ENCODE results near the gene ADIRF. TPM values are rescaled to one million over a fixed set of nuclear protein-coding genes. Genes with fewer than 3 reads are reported as not detected.
"Not testable (repeated sequence)": the region's sequence is repeated elsewhere in the genome, so short reads cannot be mapped to it uniquely, and the experiment has no call there.

Gene ADIRF
- total RNA-seq, 1 donor from 2014 or later = 882 TPM

DNA sequence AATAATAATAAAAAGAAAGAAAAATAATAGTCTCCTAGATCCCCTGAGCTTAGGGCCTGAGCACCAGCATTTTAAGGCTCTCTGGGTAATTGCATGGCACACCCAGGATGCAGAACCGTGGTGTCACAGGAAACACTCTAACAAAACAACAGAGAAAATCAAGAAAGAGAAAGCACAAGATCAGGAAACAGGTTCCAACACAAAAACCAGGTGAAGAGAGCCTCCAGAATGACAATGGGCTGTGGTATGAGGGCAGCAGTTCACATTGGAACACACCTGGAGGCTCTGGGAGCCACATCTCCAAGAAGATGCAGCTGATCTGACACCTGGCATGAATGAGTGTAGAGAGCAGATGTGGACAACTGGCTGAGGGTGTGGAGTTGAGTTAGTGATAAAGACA lies 17.9 kb upstream of the ADIRF start:
- DNase-seq (ENCODE audit: low spot score in 2 of 2) = peak in 1 of 2 donors; percentile 11
- Histone ChIP-seq H3K27ac (peak overlapping the region in 1 of 2 donors; percentile 95), H3K4me3 (no peak overlapping the region), H3K9me3 (no peaks in the 10 kb centered on the region), H3K27me3 (no peaks in the 10 kb centered on the region), H3K36me3 (no peaks in the 10 kb centered on the region), H3K4me1 (peaks cover 22 to 43% of the 10 kb centered on the region in 2 donors)
- TF ChIP-seq, protein P1, sequence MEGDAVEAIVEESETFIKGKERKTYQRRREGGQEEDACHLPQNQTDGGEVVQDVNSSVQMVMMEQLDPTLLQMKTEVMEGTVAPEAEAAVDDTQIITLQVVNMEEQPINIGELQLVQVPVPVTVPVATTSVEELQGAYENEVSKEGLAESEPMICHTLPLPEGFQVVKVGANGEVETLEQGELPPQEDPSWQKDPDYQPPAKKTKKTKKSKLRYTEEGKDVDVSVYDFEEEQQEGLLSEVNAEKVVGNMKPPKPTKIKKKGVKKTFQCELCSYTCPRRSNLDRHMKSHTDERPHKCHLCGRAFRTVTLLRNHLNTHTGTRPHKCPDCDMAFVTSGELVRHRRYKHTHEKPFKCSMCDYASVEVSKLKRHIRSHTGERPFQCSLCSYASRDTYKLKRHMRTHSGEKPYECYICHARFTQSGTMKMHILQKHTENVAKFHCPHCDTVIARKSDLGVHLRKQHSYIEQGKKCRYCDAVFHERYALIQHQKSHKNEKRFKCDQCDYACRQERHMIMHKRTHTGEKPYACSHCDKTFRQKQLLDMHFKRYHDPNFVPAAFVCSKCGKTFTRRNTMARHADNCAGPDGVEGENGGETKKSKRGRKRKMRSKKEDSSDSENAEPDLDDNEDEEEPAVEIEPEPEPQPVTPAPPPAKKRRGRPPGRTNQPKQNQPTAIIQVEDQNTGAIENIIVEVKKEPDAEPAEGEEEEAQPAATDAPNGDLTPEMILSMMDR (IDR thresholded peaks at IDR 0.05) = no peak
- intact Hi-C loops (cut with DNase I) = loop anchor here (10.0 kb wide), 1 partner anchor 426 kb away; the partner anchor contains the start of gene WAPL

DNA sequence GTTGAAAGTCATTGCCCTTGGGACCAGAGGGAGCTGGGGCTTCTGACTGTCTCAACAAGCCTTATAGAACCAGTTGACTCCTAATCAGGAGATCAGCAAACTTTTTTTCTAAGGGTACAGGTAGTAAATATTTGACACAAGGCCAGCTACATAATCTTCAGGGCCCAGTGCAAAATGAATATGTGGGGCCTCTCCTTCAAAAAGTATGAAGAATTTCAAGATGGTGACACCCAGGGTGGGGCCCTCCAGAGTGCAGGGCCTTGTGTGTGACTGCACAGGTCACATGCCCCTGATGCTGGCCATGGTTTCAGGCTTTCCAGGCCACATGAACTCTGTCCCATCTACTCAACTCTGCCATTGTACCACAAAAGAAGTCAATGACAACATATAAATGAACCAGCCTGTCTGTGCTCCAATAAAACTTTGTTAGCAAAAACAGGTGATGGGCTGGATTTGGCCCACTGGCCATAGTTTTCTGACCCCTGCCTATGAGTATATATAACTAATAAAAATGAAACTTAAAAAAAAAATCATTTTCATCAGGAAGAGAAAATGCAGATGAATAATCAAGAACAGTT lies 17.0 kb upstream of the ADIRF start:
- Histone ChIP-seq H3K9me3 (no peaks in the 10 kb centered on the region), H3K4me1 (peaks cover 28 to 43% of the 10 kb centered on the region in 2 donors), H3K36me3 (no peaks in the 10 kb centered on the region), H3K27ac (peak overlapping the region; percentile 95 to 98), H3K27me3 (no peaks in the 10 kb centered on the region), H3K4me3 (no peak overlapping the region)
- DNase-seq (ENCODE audit: low spot score in 2 of 2) = peak in 1 of 2 donors; percentile 40
- TF ChIP-seq, protein P1 (IDR thresholded peaks at IDR 0.05) = no peak
- intact Hi-C loops (cut with DNase I) = loop anchor here (10.0 kb wide), 1 partner anchor 426 kb away; the partner anchor contains the start of gene WAPL

DNA sequence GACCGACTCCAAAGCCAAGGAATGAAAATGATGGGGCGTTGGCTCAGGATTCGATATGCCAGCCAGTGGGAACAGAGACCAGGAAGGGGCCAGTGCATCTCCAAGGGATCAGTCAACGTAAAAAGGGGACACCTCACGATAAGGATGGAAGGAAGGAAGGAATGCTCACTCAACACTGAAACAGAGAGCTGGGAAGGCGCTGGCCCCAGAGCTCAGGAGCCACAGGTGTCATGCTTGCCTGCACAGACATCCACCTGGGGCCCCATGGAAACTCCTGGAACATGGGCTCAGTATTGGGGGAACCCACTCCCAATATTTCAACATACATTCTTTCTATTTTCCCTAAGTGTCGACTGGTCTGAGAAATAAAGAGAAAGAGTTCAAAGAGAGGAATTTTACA lies 16.2 kb upstream of the ADIRF start:
- intact Hi-C loops (cut with DNase I) = loop anchor here (10.0 kb wide), 1 partner anchor 427 kb away; the partner anchor contains the start of gene WAPL
- TF ChIP-seq, protein P1 (IDR thresholded peaks at IDR 0.05) = no peak
- H3K27ac ChIP-seq = peak overlapping the region; percentile 95 to 98
- no peaks in the 10 kb centered on the region for H3K9me3 ChIP-seq
- no peak overlapping the region for H3K4me3 ChIP-seq
- H3K27me3 ChIP-seq = no peaks in the 10 kb centered on the region
- DNase-seq (ENCODE audit: low spot score in 2 of 2) = peak in 1 of 2 donors; percentile 31
- peaks cover 34 to 49% of the 10 kb centered on the region in 2 donors for H3K4me1 ChIP-seq
- no peaks in the 10 kb centered on the region for H3K36me3 ChIP-seq

DNA sequence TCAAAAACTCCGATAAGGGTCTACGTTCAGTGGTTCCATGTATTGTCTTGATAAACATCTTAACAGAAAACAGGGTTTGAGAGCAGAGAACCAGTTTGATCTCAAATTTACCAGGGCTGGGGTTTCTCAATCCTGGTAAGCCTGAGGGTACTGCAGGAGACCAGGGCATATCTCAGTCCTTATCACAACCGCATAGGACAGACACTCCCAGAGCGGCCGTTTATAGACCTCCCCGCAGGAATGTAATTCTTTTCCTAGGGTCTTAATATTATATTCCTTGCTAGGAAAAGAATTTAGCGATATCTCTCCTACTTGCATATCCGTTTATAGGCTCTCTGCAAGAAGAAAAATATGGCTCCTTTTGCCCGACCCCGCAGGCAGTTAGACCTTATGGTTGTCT lies 15.6 kb upstream of the ADIRF start:
- DNase-seq (ENCODE audit: low spot score in 2 of 2); H3K4me3 ChIP-seq; H3K36me3 ChIP-seq; H3K9me3 ChIP-seq; H3K27me3 ChIP-seq: not testable (repeated sequence)
- Histone ChIP-seq H3K27ac (peak overlapping the region; percentile 95 to 98), H3K4me1 (peaks cover 40 to 54% of the 10 kb centered on the region in 2 donors)
- intact Hi-C loops (cut with DNase I) = loop anchor here (10.0 kb wide), 1 partner anchor 428 kb away; the partner anchor contains the start of gene WAPL

GRCh38 chr10:86953747-86954680 lies 14.3 kb upstream of the ADIRF start:
- peak overlapping the region; percentile 95 to 98 for H3K27ac ChIP-seq
- no peaks in the 10 kb centered on the region for H3K36me3 ChIP-seq
- TF ChIP-seq, protein P1 (IDR thresholded peaks at IDR 0.05) = no peak
- H3K27me3 ChIP-seq = no peaks in the 10 kb centered on the region
- peaks cover 51 to 67% of the 10 kb centered on the region in 2 donors for H3K4me1 ChIP-seq
- intact Hi-C loops (cut with DNase I) = loop anchor here (10.0 kb wide), 1 partner anchor 429 kb away; the partner anchor contains the start of gene WAPL
- DNase-seq (ENCODE audit: low spot score in 2 of 2) = peak in 1 of 2 donors; percentile 91
- H3K4me3 ChIP-seq = peak overlapping the region in 1 of 2 donors; percentile 1
- H3K9me3 ChIP-seq = no peaks in the 10 kb centered on the region
